ENCODE data around the gene SEMA4D.

SEMA4D gene, protein sequence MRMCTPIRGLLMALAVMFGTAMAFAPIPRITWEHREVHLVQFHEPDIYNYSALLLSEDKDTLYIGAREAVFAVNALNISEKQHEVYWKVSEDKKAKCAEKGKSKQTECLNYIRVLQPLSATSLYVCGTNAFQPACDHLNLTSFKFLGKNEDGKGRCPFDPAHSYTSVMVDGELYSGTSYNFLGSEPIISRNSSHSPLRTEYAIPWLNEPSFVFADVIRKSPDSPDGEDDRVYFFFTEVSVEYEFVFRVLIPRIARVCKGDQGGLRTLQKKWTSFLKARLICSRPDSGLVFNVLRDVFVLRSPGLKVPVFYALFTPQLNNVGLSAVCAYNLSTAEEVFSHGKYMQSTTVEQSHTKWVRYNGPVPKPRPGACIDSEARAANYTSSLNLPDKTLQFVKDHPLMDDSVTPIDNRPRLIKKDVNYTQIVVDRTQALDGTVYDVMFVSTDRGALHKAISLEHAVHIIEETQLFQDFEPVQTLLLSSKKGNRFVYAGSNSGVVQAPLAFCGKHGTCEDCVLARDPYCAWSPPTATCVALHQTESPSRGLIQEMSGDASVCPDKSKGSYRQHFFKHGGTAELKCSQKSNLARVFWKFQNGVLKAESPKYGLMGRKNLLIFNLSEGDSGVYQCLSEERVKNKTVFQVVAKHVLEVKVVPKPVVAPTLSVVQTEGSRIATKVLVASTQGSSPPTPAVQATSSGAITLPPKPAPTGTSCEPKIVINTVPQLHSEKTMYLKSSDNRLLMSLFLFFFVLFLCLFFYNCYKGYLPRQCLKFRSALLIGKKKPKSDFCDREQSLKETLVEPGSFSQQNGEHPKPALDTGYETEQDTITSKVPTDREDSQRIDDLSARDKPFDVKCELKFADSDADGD

DNA sequence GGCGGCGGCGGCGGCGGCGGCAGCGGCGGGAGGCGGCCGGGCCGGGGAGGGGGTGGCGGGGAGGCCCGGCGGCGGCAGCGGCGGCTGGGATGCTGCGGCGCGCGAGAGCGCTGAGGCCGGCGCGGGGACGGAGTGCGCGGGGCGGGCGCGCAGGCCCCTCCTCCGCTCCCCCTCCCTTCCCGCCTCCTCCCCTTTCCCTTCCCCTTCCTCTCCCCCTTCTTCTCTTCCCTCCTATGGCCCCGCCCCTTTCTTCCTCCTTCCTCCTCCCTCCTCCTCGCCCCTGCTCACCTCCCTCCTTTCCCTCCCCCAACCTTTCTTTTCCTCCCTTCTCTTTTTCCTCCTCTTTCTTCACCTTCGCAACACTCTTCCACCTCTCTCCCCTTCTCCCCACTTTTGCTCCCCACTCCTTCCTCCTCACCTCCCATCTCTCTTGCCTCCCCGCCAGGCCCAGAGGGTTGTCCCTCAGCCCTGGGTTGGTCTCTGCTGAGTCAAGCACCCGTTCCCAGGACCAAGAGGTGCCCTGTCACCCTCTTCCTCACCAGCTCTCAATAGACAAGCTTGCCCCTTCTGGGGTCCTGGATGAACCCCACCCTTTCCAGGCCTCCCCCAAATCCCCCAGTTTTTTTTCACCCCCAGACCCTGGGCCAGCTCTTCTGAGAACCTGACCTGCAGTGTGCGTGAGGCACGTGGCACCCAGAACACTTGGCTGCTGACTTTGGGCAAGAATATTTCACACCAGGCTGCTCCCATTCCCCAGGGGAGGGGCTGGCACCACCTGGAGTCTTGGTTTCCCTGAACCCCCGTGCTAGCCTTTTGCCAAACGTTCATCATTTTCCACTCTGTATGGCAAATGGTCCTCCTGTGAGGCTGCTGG lies at the start of gene SEMA4D:
Gene SEMA4D, minus strand, starts transcription at position 136 of the 874 bp plus-strand sequence. CDS start 92,657 bp downstream, outside the sequence.
- DNase-seq (ENCODE audit: low read depth): peak; percentile 58

DNA sequence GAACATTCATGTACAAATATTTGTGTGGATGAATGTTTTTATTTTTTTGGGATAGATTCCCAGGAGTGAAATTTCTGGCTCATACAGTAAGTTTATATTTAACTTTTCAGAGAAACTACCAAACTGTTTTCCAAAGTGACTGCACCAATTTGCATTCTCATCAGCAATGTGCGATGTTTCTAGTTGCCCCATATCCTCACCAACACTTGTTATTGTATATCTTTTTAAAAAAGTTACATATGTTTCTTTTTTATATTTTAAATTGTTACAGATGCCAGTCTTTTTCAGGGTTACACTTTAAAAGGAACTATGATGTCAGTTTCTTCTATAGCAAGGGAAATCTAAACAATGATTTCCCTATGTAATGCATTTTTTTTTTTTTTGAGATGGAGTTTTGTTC lies 49.1 kb upstream of the SEMA4D start:
- DNase-seq (ENCODE audit: low read depth): no peak

DNA sequence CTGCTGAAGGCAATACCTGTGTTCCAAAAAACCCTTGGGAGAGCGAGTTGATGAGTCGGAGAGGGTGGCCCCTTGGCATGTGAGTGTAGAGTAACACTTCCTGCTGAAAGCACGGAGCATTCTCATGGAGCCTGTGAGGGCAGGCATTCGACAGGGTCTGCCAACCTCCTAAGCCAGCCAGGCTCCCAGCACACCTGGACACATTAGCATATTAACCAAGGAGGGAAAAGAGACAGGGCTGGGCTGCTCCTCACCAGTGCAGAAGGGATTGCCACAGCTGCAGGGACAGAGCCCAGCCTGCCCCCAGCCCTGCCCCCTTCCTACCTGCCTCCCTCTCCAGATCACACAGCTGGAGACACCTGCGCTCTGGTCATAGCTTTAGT lies 46.4 kb upstream of the SEMA4D start:
- DNase-seq (ENCODE audit: low read depth): no peak

DNA sequence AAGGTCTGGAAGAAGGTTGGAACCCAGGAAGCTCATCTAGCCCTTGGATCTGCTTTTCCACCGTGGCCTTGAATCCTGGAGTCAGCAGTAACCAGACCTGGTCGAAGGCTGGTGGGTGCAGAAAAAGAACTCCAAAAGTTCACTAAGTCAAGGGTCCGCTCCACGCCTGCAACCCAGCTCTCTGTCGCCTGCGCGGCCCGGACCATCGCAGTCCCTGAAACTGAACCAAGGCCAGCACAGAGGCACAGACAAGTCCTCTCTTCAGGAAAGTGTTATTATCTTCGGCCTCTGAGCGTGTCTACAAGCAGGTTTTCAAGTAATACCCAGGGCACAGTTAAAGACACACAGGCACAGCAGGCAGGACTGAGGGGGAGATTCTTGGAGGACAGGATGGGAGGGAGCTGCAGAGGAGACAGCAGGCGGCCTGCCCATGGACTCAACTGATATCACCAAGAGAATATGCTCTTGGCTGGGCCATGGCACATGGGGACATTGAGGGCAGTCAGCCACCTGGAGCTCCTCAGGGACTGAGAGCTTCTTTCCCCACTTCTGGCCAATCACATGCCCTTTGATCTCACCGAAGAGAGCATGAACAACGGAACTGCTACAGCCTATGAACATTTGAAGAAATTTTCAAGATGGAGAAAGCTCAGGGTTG lies 45.8 kb upstream of the SEMA4D start:
- no peak for DNase-seq (ENCODE audit: low read depth)

DNA sequence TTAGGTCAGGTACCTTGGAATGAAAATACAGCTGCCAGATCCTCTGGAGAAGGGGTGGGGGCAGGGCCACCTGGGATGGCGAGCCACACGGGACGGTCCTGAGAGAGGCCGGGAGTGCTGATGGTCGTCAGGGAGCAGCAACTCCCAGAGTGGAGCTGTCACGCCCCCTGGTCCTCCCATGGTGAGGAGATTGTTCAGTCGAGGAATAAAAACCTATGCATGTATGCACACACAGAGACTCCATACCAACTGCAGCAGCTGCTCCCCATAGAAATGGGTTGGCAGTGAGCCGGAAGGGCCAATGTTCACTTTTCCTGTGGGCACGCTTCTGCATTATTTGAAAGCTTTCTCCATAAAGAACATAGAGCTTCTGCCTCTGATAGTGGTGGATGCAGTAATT lies 45.2 kb upstream of the SEMA4D start:
- DNase-seq (ENCODE audit: low read depth): no peak

DNA sequence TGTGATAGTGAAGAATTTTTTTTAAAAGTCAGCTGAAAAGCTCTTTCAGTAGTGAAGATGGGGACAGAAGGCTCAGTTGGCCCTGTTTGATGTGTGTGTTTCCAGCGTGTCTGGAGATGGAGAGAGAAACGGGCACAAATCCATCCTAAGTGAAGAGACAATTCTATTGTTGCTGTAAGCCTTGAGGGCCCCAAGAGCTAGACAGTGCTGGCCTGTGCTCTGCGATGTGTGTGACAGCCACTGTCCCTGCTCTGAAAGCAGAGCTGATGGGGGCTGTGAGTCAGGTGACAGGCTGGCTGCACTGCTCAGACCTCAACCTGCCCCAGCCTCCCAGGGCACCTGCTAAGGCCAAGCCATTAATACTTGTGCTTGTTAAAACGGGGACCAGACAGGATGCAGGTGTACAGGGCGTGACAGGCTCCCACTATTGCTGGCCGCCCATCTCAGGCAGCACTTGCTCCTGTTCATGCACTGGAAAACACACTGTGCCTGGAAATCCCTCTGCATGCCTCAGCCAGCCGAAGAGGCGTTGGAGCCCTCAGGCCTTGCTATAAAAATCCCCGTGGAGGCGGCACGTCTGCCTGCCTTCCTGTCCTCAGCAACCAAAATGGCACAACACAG lies 44.6 kb upstream of the SEMA4D start:
- peak; percentile 15 for DNase-seq (ENCODE audit: low read depth)

DNA sequence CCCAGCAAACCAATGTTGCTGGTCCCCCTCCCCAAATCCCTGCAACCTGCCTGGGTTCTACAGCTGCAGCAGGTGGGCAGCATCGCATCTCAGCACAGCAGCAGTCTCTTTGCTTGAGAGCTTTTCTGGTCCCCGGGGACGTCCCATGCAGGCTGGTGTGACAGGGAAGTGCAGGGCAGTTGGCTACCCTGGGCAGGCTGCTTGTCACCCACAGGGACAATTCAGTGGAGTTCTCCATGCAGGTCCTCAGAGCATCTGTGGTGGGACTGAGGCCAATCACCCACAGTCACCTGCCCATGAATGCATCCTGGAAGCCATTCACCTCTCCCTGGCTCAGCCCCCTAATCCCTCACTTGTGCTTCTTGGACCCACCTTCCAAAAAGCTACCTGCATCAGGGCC lies 43.9 kb upstream of the SEMA4D start:
- DNase-seq (ENCODE audit: low read depth): no peak

DNA sequence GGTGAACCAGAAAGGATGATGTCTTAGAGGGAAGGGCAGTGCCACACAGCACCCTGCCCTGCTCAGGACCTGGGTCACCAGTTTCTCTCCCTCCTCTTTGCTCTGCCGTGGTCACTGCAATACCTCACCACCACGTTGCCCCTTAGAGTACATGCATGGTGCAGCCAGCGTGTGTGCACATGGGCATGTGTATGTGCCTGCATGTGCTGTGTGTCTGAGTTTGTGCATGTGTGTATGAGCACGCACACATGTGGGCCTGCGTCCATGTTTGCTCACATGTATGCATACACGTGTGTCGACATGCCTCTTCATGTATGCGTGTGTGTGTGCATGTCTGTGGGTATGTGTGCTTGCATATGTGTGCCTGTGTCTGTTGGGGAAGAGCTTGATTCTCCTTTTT lies 41.5 kb upstream of the SEMA4D start:
- no peak for DNase-seq (ENCODE audit: low read depth)

DNA sequence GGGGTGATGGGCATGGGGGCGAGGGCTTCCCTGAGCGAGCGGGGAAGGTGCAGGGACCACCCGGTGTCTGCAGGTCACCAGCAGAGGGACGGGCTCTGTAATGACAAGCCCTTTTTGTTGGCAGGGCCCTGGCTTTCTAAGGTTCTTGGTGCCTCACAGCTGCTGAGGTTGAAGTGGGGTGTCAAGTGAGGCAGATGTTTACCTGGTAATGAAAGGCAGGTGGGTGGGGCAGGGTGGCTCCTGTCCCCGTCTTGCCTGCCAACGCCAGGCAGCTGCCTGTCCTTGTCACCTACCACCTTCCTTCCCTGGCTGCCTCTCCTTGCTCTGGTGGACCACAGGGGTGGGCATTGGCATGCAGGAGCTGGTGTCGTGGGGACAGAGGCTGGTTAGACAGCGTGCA lies 41.0 kb upstream of the SEMA4D start:
- DNase-seq (ENCODE audit: low read depth): no peak

DNA sequence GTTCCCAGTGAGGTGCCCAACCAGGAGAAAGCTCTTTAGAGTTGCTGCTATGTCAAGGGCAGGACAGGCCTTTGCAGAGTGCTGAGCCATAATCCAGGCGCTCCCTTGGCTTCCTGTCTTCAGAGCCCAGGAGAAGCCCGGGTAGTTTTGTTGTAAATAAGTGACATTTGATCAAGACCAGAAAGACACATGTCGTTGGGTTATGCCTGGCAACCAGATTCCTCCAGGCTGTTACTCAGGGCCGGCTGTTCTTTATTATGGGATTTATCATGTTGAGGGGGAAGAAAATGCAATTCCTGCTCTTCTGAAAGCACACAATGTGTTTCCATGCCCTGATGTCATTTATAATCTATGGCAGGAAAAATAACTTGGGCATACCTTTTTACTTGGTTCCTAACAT lies 39.3 kb upstream of the SEMA4D start:
- no peak for DNase-seq (ENCODE audit: low read depth)

DNA sequence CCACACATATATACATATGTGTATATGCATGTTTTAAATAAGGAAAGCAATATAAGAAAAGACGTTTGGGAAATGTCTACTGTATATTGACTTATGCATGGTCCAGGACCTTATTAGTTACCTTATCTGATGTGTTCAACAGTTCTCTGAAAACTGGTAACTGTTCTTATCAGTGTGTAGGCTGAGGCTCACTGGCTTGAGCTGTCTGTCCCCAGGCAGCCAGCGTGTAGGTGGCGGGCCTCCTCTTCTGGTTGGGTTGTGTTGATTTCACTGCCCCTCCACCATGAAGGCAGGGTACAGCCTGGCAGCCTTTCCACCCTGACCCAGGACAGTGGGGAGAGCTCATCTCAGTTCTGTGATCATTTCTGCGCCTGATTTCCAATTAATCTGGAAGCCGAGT lies 38.7 kb upstream of the SEMA4D start:
- DNase-seq (ENCODE audit: low read depth): no peak

DNA sequence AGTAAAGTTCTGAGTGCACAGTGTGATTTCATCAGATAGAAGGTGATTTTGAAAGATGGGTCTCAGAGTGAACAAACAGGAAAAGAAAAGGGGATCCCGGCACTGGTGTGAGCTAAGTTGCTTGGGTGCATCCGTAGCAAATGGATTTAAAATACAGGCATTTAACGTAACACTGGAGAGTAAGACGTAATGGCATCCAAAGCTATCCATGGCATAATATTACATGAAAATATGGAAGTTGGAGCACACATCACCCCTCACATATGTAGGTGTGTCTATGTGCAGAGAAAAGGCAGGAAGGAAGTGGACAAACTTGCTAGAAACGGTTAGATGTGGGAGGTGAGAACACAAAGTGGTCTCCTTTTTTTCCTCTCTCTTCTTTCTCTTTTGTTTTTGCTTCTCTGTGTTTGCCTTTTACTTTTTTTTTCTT lies 38.2 kb upstream of the SEMA4D start:
- DNase-seq (ENCODE audit: low read depth): no peak

DNA sequence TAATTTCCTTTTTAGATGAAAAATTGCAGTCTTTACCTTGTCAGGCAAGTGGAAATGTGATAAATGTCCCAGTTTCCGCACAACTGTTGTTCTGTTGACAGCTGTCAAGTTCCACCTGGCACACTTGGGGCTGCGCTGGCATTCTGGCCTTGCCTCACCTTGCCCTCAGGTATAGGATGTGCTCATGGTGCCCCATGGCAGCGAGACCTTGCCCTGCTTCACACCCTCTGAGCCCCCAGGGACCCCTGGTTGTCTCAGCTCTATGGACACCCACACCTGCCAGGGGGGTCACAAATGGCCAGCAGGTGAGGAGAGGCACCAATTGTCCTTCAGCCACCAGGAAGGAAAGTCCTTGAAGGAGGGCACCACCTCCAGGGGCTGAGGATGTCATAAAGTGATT lies 37.5 kb upstream of the SEMA4D start:
- no peak for DNase-seq (ENCODE audit: low read depth)

DNA sequence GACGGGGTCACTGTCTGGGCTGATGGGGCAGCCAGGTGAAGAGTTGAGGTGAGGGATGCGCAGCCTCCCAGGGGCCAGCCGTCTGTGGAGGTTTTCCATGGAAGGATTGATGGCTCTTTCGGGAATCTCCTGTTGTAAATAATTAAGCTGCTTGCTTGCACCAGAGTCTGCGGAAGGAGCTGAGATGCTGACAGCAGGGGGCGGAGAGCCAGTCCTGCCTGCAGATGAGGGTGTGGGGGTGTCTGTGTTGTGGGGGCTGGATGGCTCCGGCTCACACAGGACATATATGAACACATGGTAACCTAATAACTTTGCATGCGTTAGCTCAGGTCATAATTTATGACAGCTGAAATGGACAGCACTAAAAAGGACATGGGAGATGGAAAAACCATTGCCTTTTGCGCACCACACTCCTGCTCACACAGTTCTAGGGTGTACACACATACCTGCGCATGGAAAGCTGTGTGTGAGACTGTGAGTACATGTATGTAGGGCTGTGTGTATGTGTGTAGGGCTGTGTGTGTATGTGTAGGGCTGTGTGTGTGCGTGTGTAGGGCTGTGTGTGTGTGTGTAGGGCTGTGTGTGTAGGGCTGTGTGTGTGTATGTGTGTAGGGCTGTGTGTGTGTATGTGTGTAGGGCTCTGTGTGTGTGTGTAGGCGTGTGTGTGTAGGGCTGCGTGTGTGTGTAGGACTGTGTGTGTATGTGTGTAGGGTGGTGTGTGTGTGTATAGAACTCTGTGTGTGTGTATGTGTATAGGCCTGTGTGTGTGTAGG lies 36.8 kb upstream of the SEMA4D start:
- no peak for DNase-seq (ENCODE audit: low read depth)

DNA sequence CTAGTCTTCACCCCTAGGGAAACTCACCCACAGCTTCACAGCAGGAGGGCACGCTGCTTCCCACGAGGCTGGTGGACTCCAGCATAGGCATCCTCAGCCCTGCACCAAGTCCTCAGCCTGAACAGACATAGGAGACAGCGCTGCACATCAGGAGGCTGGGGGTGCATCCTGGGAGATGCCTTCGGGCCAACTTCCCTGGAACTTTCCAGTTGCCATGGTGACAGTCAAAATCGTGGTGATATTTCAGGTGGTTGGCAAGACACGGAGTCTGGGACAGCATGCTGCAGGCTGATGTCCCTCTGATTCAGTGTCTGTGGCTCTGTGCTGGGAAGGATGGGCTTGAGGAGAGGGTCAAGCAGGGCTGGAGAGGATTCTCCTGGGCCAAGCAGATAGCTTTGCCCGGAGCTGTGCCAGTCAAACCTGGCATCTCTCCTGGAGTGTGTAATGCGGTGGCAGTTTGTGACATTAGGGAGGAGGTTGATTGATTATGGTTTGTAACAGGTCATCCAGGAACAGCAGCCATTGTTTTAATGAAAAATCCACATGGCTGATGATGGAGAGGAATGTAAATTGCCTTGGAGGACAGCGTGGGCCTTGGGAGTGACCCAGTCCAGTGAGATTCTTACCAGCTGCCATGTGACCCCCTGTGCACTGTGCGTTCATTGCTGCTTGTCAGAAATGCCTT lies 35.6 kb upstream of the SEMA4D start:
- no peak for DNase-seq (ENCODE audit: low read depth)

DNA sequence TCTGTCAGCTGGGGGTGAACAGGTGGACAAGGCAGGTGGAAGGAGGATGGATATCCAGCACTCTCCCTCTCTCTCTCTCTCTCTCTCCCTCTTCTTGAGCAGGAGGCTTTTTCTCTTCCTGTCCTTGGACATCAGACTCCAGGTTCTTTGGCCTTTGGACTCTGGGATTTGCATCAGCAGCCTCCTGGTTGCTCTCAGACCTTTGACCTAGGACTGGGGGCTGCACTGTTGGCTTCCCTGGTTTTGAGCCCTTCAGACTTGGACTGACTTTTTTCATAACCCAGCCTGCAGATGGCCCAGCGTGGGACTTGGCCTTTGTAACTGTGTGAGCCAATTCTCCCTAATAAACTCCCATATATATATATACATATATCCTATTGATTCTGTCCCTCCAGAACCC lies 35.0 kb upstream of the SEMA4D start:
- DNase-seq (ENCODE audit: low read depth): no peak

DNA sequence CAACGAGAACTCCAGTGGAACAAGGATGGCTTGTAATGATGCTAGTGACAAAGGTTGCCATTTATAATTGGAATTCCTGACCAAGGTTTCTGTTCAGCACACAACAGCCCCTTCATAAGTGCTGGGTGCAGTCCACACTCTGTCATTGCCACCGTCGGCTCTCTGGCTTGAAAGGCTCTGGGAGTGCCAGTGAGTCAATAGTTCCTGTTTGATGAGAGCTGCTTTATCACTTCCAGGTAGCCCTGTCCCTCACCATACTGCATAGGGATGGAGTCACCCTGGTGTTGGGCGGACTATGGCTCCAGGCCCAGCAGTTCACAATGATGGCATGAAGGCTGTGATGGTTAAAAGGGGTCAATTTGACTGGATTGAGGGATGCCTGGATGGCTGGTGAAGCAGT lies 34.6 kb upstream of the SEMA4D start:
- no peak for DNase-seq (ENCODE audit: low read depth)

DNA sequence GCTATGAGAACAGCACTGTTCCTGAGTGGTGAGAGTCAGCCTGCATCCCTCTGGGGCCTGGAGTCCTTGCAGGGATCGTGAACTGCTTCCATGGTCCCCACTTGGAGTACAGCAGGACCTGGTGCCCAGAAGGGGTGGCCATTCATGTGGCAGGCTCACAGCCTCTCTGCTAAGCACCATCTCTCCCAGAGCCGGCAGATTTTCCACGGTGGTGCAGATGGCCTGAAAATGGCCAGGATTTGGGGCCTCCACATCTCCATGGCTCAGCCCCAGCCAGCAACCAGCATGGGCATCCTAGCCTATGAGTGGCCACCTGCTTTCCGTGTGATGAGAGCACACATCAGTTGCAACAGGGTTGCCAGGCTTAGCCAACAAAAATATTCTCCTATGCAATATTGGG lies 33.9 kb upstream of the SEMA4D start:
- no peak for DNase-seq (ENCODE audit: low read depth)

DNA sequence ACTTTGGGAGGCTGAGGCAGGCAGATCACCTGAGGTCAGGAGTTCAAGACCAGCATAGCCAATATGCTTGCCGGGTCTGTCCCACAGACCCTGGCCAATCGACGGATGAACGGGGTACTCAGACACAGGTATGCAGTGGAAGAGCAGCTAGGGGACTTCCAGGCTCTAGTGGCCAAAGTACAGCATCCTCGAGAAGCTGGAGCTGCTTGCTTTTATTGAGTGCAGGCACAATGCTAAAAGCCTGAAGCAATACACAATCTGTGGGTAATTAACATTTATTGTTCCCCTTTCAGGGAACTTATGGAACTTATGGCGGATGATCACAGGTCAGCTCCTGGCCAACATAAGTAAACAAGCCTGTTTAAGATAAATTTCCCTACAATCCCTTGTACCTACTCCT lies 32.8 kb upstream of the SEMA4D start:
- DNase-seq (ENCODE audit: low read depth): no peak
